Stimulated activated CD4-positive, alpha-beta T cell treated with anti-CD3 and anti-CD28 coated beads, Interleukin-4, amount 100 ng/mL, for 1 hour (primary cell): ENCODE measurements around the gene PHLDA2.
"Not testable (repeated sequence)": the region's sequence is repeated elsewhere in the genome, so short reads cannot be mapped to it uniquely, and the experiment has no call there.

ENCODE experiments used
- DNase-seq: peaks from one replicate; pipeline ENCODE4 v3.0.0-alpha.2; 2020

Gene PHLDA2

DNA sequence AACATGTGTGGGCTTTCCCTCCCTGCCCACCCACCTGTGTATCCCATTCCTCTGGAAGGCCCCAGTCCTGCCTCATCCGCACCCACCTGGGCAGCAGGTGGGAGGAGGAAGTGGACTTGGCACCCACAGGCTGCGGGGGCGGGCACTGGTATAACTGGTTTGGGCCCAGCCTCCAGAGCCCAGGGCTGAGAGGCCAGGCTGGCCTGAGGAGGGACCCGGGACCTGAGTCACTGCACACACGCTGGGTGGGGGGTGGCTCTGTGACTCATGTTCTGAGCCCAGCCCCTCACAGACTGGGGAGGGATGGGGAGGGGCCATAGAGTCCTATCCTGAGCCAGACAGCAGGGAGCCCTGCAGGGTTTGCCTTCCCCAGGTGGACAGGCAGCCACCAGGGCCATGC, 16.7 kb downstream of the PHLDA2 start:
- DNase-seq, result no peak

DNA sequence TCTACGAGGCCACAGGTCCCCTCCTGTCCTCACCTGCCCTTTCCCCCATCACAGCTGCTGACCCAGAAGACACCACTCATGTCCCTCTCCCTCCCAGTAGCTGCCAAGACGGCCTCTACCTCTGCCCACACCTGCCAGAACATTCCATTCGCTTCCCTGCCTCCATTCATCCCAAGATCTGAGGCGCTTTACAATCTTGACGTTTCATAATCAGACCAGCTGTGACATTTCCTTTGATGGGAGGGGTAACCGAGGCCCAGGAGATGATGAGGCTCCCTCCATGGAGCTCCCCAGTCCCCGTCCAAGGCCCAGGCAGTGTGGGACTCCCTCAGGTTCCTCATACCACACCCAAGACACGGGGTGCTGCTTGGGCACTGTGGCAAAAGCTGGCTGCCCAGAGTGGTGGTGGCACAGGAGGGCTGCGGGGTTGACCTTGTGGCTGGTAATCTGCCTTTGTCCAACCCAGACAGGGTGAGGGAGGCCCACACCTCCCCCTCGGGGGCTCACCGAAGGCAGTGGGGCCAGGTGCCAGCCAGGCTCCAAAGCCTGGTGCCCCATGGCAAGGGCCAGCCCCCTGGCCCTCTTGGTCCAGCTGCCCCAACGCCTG, 17.3 kb downstream of the PHLDA2 start:
- DNase-seq, result no peak

DNA sequence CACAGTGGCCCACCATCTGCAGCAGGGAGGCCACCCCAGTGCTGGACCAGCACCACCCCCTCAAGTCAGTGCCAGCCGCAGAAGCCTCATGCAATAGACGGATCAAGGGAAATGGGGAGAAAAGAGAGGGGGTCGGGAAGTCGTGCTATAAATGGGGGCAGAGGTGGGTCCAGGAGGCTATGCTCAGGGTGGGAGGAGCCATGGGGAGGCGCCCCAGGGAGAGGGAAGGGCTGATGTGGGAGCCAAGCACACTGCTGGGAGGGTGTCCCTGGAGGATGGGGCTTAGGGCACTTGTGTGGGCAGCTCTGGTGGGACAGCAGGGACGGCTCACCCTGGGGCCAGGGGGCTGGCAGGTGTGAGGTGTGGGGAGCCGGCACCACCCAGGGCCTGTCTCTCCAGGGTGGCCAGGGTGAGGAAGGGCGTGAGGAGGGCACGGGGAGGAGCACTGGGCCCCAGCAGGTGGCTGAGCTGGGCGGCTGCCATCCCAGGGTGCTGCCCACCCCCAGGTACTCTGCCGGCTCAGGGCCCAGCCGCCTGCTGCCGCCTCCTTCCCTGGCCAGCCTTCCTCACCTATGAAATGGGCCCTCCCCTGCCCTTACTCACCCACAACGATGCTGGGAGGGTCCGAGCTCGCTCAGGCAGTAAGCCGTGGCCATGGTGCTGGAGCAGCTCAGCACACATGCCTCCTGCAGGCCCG, 18.0 kb downstream of the PHLDA2 start:
- DNase-seq, result no peak

DNA sequence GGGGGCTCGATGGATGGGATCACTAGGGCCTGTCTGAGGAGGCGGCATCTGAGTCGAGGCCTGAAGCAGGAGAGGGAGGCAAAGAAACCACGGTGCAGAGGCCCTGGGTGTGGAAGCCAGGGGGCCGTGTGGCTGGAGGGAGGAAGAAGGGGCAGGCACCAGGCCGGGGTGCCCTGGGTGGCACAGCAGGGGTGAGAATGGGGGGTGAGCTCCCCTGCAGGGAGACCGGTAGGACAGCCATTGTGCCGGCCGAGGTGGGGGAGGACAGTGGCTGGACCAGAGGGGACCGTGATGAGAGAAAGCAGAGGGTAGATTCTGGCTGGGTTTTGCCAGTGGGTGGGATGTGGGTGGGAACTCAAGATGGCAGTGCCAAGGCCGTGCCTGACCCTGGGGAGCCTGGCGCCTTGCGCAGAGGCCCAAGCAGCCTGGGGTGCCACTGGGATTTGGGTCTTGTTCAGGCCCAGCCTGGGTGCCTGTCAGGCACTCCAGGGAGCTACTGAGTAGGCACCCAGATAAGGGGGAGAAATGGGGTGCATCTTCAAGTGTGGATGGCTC, 18.7 kb downstream of the PHLDA2 start:
- DNase-seq, result no peak

DNA sequence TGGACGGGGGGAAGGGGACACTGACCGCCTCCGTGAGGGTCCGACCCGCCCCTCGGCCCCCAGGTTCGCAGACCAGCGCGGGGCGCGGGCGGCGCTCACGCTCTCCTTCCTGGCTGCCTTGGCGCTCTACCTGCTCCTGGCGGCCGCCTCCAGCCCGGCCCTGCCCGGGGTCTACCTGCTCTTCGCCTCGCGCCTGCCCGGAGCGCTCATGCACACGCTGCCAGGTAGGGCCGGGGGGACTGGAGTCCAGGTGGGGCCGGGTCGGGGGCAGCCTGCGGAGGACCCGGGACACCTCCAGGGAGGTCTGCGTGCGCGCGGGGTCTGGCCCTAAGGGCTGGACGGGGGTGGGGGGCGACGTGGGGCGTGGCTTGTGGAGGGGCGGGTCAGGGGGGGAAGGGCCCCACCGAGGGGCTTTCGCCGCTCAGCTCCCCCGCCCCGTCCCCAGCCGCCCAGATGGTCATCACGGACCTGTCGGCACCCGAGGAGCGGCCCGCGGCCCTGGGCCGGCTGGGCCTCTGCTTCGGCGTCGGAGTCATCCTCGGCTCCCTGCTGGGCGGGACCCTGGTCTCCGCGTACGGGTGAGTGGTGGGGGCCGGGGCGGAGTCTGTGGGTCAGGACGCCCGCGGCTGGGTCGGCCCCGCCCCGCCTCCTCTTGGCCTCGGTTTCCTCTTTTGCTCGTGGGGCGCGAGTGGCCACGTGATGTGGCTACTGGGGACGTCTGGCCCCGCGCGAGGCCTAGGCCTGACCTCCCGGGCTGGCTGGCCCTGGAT, 19.9 kb downstream of the PHLDA2 start:
- no peak for DNase-seq

DNA sequence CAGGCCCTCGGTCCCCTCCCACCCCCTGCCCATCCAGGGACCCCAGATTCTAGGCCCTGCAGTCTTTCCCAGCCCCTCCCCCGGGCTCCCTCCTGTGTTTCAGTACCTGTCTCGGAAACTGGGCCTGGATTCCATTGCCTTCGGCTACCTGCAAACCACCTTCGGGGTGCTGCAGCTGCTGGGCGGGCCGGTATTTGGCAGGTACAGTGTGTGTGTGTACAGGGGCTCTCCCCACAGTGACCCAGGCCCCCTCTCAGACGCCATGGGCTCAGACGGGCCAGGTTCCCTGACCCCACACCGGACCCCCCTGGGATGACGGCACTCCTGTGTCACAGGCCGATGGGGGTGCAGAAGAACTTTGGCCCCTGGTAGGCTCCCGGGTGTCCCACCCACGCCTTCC, 21.1 kb downstream of the PHLDA2 start:
- no peak for DNase-seq

DNA sequence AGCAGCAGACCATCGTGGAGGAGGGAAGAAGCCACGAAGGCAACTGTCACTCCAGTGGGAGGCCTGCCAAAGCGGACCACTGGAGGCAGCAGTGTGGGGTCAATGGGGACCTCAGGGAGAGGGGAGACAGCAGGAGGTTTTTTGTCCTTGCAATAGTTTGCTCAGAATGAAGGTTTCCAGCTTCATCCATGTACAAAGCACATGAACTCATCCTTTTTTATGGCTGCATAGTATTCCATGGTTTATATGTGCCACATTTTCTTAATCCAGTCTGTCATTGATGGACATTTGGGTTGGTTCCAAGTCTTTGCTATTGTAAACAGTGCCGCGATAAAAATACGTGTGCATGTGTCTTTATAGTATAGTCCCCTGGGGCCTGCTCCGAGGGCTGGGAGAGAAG, 23.9 kb downstream of the PHLDA2 start:
- not testable (repeated sequence) for DNase-seq

DNA sequence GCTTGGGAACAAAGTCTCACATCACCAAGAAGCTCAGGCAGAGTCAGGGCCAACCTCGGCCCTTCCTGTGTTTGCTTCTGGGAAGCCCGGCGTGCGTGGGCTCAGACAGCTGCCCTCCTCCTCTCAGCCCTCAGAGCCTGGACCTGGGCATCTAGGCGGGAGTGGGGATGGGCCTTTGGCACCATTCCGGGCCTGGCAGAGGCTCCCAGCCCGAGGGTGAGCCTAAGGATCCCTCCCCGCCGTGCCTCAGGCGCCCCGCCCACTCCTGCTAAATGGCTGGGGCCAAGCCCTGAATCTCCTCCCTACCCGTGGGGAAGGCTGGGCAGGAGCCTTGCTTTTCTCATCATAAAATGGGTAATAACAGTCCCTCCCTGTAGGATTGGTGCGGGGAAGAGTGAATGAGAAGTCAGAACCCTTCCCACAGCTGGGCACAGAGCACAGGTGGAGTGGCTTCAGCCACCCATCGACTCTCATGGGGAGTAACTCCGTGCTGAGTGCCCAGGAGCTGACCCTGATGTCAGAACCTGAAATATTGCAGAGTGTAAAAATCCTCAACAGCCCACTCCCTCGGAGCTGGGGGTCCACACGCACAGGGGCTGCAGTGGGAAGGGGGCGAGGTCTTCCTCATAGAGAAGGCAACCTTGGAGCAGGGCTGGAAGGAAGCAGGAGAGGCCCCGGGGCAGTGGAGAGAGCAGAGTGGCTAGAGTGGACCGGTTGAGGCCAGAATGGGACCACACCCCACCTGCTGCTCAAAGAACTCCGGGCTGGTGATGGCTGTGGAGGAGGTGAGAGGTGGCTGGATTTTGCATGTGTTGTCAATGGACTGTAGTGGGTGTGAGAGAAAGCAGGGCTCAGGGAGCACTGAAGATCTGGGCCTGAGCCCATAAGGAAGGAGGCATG, 24.8 kb downstream of the PHLDA2 start:
- no peak for DNase-seq

DNA sequence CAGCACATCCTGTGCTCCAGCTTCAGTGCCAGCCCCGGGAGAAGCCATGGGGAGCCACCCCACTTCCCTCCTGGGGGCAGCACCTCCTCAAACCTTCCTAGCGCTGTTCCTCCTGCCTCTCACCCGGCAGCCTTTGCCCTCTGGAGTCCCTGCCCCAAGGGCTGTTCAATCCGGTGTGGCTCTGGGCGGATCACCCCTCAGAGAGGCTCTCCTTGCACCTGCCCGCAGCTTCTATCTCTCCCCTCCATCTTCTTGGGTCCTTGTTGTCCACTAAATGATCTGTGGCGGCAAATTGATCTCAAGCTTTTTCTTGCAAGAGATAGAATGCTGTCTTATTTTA, 25.6 kb downstream of the PHLDA2 start:
- no peak for DNase-seq

DNA sequence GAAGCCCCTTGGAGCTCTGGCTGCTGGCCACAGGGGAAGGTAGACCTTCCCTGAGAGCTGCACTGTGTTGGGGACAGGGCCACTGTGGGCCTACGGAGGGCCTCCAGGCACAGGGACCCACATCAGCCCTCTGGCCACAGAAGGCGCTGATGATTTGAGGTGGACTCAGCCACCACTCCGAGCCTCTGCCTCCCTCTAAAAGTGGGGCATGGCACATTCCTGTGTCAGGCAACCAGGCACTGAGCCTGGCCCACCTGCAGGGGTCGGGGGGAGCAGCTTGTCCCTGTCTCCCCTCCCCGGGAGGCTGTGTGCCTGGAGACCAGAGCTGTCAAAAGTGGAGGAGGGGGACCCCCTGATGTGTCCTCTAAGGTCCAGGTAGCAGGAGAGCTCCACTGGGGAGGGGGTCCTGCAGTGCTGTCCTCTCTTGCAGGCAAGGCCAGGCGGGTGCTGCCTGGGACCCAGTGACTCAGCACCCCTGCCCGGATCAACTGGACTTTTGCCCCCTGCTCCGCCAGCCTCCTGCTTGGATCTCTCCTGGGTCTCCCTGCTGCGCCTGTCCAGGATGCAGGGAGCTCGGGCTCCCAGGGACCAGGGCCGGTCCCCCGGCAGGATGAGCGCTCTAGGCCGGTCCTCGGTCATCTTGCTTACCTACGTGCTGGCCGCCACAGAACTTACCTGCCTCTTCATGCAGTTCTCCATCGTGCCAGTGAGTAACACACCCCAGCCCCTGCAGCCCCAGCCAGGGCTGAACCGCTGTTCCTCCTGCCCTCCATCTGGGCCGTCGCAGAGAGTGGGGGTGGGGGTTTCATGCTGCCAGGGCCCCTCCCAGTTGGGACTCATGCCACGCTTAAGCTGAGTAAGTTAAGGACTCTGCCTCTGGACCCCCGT, 26.2 kb downstream of the PHLDA2 start:
- no peak for DNase-seq

DNA sequence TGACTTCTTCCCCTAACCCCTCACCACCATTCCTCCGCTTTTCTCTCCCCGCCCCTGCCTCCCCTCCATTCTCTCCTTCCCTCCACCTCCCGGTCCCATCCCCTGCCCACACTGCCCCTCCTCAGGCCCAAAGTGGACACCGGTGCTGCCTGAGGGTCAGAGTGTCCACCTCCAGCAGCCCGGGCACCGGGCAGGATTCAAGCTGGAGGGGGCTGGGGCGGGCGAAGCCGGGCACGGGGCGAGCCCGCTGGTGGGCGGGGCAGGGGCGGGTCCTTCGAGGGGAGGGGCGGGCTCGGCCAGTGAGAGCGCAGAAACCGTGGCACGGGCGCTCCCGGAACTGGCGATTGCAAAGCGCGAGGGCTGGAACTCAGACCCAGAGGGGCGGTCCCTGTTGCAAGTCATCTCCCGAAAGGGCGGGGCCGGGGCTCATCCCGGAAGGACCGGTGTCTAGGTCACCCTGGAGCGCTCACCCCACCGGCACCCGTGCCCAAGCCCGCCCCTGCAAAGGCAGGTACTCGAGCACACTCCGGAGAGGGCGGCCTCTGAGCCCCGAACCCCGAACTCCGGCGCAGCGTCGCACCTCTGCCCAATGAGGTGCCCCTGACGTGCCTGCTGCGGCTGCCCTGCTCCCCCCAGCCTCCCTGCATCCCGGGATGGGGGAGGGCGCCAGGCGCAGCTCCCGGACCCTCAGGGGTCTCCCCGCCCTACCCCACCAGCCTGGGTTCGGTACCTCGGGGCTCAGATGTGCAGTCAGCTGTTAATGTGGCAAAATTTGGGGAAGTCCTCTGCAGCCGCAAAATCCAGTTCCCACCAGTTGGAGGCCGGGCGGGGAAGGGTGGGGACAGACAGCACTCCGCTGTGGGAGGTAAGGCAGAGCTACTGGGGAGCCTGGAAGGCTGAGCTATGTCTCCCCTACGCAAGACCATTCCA, 27.1 kb downstream of the PHLDA2 start:
- DNase-seq, result peak; percentile 90

DNA sequence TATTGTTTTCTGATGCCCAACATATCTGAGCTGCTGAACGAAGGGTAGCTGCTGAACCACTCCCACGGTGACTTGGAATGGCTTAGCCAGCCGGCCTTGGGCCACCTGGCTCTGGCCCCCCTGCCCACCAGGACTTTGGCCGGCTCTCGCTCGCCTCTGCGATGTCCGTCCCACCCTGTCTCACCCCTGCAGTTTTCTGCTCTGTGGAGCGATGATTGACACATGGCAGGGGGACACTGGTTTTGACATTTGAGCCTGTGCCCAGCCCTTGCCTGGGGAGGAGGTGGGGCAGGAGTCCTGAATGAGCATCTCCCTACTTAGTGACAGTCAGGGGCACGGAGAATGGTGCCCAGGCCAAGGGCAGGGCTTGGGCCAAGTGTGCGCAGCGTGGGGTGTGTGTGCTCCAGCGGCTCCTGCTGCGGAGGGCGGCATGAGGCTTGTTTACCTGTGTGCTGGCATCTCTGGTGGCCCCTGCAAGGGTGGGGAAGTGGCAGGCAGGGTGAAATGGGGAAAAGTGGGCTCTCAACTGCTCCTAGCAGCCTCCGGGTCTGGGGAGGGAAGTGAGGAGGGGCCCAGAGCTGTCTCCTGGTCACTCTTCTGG, 27.9 kb downstream of the PHLDA2 start:
- DNase-seq, result no peak

DNA sequence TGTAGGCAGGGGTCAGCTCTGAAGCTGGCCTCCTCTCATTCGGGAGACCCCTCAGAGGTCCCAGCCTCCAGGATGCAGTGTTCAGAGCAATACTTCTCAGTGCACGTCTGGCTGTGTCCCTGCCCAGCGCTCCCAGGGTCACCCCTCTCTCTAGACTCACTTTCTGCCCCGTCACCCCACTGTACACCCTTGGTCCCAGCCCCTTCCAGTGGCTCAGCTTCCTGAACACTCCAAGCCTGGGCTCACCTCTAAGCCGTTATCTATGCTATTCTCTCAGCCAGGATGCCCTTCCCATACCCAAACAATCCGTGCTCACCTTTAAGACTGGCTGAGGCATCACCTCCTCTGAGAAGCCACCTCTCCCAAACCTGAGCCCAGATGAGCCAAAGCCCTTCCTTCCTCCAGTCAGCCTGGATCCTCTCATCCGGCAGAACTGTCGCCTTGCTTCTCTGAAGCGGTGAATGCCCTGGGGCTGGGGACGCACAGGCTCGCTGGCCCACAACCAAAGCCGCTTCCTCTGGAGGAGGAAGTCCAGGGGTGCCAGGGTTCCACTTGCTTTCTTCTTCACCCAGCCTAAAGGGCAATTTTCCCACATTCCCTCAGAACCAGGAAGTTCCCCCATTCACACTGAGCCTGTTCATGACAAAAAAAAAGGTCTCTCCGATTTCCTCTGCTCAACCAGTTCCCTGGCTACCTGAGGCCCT, 30.0 kb downstream of the PHLDA2 start:
- DNase-seq, result no peak

DNA sequence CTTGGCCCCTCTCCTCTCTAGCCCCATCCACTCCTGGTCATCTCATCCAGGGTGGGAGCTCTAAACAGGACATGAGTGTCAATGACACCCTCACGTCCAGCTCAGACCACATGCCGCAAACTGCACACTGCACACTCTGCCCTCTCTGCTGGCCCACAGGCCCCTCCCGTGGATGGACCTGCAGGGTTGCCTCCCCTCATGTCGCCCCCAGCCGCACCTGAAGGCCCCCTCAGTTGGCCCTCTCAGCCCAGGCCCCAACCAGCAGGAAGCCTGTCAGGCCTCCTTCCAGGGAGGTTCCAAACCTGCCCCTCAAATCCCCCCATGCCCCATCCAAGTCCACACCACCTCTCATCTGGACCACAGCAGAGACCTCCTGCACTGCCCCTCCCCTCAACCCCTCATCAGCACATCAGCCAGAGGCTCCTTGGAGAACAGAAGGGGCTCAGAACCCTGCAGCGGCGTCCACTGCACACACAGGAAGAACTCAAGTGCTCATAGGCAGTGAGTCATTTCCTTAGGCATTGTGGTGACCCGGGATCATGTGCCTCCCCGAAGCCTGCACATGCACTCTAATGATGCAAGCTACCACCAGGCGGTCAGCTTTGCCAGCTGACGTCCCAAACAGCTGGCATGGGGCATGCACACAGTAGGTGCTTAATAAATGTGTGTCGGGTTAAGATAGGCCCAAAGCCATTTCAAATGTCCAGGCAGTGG, 30.7 kb downstream of the PHLDA2 start:
- DNase-seq, result peak; percentile 39

DNA sequence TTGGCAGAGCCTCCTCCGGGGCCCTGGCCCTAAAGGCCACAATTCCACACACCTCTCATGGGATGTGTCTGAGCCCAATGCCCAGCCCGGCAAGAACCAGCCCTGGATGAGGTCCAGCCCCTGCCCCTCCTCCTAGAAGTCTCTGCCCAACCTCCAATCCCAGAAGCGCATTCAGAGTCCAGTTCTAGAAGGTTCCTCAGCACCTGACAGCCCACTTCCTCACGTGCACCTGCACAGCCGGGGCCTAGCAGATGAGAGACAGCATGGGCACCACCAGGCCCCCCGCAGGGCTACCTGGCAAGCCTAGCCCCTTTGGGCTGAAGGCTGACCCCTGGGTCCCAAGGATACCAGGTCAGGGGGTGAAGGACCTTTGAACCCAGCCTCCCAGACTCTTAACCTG, 32.2 kb downstream of the PHLDA2 start:
- no peak for DNase-seq

DNA sequence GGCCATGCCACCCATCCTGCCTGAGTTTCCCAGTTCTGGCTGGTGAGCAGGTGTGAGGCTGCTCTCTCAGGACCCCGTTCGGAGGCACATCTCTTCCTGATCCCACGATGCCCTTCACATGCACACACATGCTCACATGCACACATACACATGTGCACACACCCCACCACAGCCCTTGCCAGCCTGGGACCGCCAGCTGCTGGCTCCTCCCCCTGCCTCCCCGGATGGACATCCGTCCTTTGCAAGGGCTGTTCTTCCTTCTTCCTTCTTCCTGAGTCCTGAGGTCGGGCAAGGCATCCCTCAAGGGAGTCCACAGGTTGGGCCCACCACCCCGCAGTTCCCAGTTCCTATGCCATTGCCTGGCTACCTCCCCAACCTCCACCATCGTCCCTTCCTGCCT, 33.2 kb downstream of the PHLDA2 start:
- DNase-seq, result no peak

DNA sequence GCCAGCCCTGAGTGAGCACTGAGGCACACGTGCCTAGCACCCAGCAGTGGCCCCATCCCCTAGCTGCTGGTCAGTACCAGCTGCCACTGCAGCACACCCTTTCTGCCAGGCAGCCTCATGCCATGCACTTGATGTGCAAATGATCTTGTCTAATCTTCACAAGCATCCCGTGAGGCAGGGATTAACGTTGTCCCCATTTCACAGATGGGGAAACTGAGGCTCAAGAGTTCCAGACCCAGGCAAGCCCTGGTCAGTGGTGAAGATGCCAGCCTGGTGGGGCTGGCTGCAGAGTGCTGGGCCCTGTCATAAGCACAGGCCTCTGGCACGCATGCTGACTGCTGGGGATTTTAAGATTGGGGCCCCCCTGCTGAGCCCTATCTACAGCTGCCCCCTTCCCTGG, 35.3 kb downstream of the PHLDA2 start:
- DNase-seq, result no peak

DNA sequence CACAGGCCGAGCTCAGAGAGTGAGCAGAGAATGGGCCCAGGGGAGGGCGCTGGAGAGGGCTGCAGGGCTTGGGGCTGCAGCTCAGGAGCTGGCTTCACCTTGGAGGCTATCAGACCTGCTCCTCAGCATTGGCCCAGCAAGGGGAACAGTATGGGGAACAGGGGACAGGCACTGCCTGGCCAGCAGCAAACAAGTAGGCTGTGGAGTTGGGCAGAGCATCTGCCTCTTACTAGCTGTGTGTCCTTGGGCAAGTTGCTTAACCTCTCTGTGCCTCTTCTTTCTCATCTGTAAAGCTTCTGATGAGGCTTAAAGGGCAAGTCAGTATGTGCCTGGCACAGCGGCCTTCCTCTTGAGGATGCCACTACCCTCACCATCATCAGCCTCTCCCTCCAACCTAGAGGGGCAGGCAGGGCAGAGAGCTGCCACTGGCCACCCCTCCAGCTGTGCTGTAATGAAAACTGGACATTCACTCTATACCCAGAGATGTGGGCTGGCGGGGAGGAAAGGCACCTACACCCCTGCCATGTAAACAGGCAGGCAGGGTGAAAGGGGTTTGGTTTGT, 36.2 kb downstream of the PHLDA2 start:
- DNase-seq, result peak; percentile 52
